PC-9 (cell line): ENCODE measurements around the gene PNMA6E. TPM values are rescaled to one million over a fixed set of nuclear protein-coding genes. Genes with fewer than 3 reads are reported as not detected.

Experiments
- BruUV-seq: library from RNA; stranded (reverse); fragments of 400-500 nt; replicated peaks from 2 replicates; lab custom pipeline; 2021; lab: Mats Ljungman, UMichigan
- CTCF ChIA-PET: fragments of 300-600 bp; sonication (Branson Sonifier 250); formaldehyde crosslinking; loops from one replicate; lab custom pipeline; 2022; ENCODE audit warnings: antibody characterized with exemption; lab: Charles Lee
- POLR2A ChIA-PET: fragments of 300-600 bp; sonication (Branson Sonifier 250); formaldehyde crosslinking; loops from one replicate; lab custom pipeline; 2022; ENCODE audit warnings: antibody characterized with exemption; ENCODE audit not compliant: unreplicated experiment; lab: Charles Lee
- DNase-seq, 2 experiments: peaks; one replicate each; pipeline versions ENCODE4 v3.0.0 to v3.0.0-alpha.2; 2015 to 2022; ENCODE audit warnings: mixed read lengths in 1 of 2
- H2AFZ ChIP-seq: fragments of 200-600 bp; sonication (generic); 2 replicates; pipeline ENCODE4 v1.8.1; 2017; ENCODE audit warnings: antibody characterized with exemption
- H3F3A ChIP-seq: fragments of 200-600 bp; sonication (generic); 2 replicates; pipeline ENCODE4 v1.8.1; 2017; ENCODE audit warnings: antibody characterized with exemption, mild to moderate bottlenecking, low read depth; ENCODE audit not compliant: insufficient read depth
- H3K27ac ChIP-seq: fragments of 200-600 bp; sonication (generic); 2 replicates; pipeline ENCODE4 v1.6.1; 2016; ENCODE audit warnings: mixed run types
- H3K27me3 ChIP-seq: fragments of 200-600 bp; sonication (generic); 2 replicates; pipeline ENCODE4 v1.6.1; 2016; ENCODE audit warnings: low read depth, mixed run types; ENCODE audit not compliant: insufficient read depth
- H3K36me3 ChIP-seq: fragments of 200-600 bp; sonication (generic); 2 replicates; pipeline ENCODE4 v1.6.1; 2016; ENCODE audit warnings: low read depth, mixed run types
- H3K4me1 ChIP-seq: fragments of 200-600 bp; sonication (generic); replicated peaks from 2 replicates; pipeline ENCODE4 v1.6.1; 2016; ENCODE audit warnings: mixed run types; ENCODE audit not compliant: insufficient read depth
- H3K4me2 ChIP-seq: fragments of 200-600 bp; sonication (generic); 2 replicates; pipeline ENCODE4 v1.6.1; 2017; ENCODE audit warnings: mixed run types
- H3K4me3 ChIP-seq: fragments of 200-600 bp; sonication (generic); 2 replicates; pipeline ENCODE4 v1.6.1; 2016; ENCODE audit warnings: mixed run types
- H3K79me2 ChIP-seq: fragments of 200-600 bp; sonication (generic); 2 replicates; pipeline ENCODE4 v1.6.1; 2017; ENCODE audit warnings: low read depth, mixed run types
- H3K9me2 ChIP-seq: fragments of 200-600 bp; sonication (generic); 2 replicates; pipeline ENCODE4 v1.8.1; 2017; ENCODE audit warnings: mild to moderate bottlenecking; ENCODE audit not compliant: insufficient read depth
- H3K9me3 ChIP-seq: fragments of 200-600 bp; sonication (generic); 2 replicates; pipeline ENCODE4 v1.8.1; 2016; ENCODE audit warnings: low read depth; ENCODE audit not compliant: insufficient read depth
- H4K20me1 ChIP-seq: fragments of 200-600 bp; sonication (generic); 2 replicates; pipeline ENCODE4 v1.8.1; 2017; ENCODE audit not compliant: insufficient read depth
- CTCF ChIP-seq: fragments of 200-600 bp; sonication (generic); conservative IDR thresholded peaks from 2 replicates; pipeline ENCODE4 v1.6.1; 2017; ENCODE audit warnings: mixed run types, antibody characterized with exemption, mild to moderate bottlenecking, moderate library complexity
- EZH2 ChIP-seq: fragments of 200-600 bp; sonication (generic); IDR thresholded peaks from 2 replicates; pipeline ENCODE4 v1.8.0; 2017; ENCODE audit warnings: antibody characterized with exemption, low read depth
- intact Hi-C: fragments of 100-400 bp; cut with micrococcal nuclease; formaldehyde crosslinking; loops from one replicate; pipeline ENCODE4 v1.10.0; 2022; ENCODE audit not compliant: unreplicated experiment
- total RNA-seq: library from RNA; stranded (reverse); gene quantifications from 2 replicates; pipeline ENCODE4 v1.2.3, GENCODE V29; 2021

PNMA6E gene
- total RNA-seq, 1 experiment from 2014 or later: not detected

- no peaks in the 10 kb centered on the region for H3K4me1 ChIP-seq
- no peaks in the 10 kb centered on the region for H4K20me1 ChIP-seq
- H3K79me2 ChIP-seq: no peaks in the 10 kb centered on the region
- CTCF ChIA-PET: no interaction called here
- no peak overlapping the region for H3K4me2 ChIP-seq
- H3F3A ChIP-seq: peaks cover 3% of the 10 kb centered on the region
- H3K9me2 ChIP-seq: no peaks in the 10 kb centered on the region
- peaks cover 66% of the 10 kb centered on the region for H3K27me3 ChIP-seq
- no peaks in the 10 kb centered on the region for H3K36me3 ChIP-seq
- H3K27ac ChIP-seq: no peak overlapping the region
- intact Hi-C loops: no loop called here
- BruUV-seq: no TSS peak
- H3K9me3 ChIP-seq: no peaks in the 10 kb centered on the region
- H2AFZ ChIP-seq: no peak overlapping the region
- no peak overlapping the region for H3K4me3 ChIP-seq
- POLR2A ChIA-PET: no interaction called here
- TF ChIP-seq CTCF (no peak), EZH2 (no peak)
- DNase-seq: no peak
Observed at GRCh38 chrX:153377727-153378126, 23.4 kb downstream of the PNMA6E start.

- no peak for DNase-seq
- TF ChIP-seq EZH2 (no peak), CTCF (no peak)
- Histone ChIP-seq H3K9me2 (no peaks in the 10 kb centered on the region), H3K36me3 (no peaks in the 10 kb centered on the region), H3F3A (no peaks in the 10 kb centered on the region), H3K27ac (no peak overlapping the region), H3K4me1 (no peaks in the 10 kb centered on the region), H4K20me1 (no peaks in the 10 kb centered on the region), H3K4me3 (no peak overlapping the region), H3K9me3 (no peaks in the 10 kb centered on the region), H3K4me2 (no peak overlapping the region), H3K27me3 (peaks cover 79% of the 10 kb centered on the region), H2AFZ (no peak overlapping the region), H3K79me2 (no peaks in the 10 kb centered on the region)
- ChIA-PET POLR2A (no interaction called here), CTCF (no interaction called here)
- intact Hi-C loops: no loop called here
- no TSS peak for BruUV-seq
Observed at GRCh38 chrX:153375571-153375970, 25.6 kb downstream of the PNMA6E start.

GRCh38 chrX:153374426-153374825 is 26.7 kb downstream of the PNMA6E start:
- Histone ChIP-seq H3K79me2 (no peaks in the 10 kb centered on the region), H3K4me1 (no peaks in the 10 kb centered on the region), H3F3A (no peaks in the 10 kb centered on the region), H4K20me1 (no peaks in the 10 kb centered on the region), H3K4me2 (no peak overlapping the region), H3K9me3 (no peaks in the 10 kb centered on the region), H3K27me3 (peaks cover 80% of the 10 kb centered on the region), H2AFZ (no peak overlapping the region), H3K9me2 (no peaks in the 10 kb centered on the region), H3K4me3 (no peak overlapping the region), H3K27ac (no peak overlapping the region), H3K36me3 (no peaks in the 10 kb centered on the region)
- DNase-seq: no peak
- ChIA-PET POLR2A (no interaction called here), CTCF (no interaction called here)
- BruUV-seq: no TSS peak
- TF ChIP-seq EZH2 (no peak), CTCF (no peak)
- intact Hi-C loops: no loop called here
